GM18499 (cell line): ENCODE measurements around the gene BAHCC1.

ENCODE experiments used
- ATAC-seq: cut with Tn5 transposase; IDR thresholded peaks from one replicate; pipeline ENCODE4 v1.9.1; 2021; ENCODE audit warnings: moderate number of reproducible peaks; ENCODE audit not compliant: insufficient read depth, unreplicated experiment

Gene BAHCC1

DNA sequence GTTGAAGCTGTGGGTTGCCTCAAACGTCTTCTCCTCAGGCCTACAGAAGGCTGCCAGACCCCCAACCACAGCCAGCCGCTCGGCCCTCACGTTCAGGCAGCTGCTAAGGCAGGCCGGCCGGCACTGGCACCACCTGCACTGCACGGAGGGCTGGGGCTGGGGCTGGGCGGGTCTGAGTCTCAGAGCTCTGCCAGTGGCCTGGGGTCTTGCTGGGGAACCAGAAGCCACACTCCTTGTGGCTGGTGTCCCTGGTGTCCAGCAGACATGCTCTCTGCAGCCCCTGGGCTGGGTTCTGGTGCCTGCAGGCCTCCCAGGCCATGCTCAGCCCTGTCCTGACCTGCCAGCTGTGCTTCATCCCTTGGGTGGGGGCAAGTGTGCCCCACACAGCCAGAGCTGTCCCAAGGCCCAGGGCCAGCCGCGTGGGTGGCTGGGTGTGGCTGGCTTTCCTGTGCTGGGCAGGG is 42.0 kb downstream of the BAHCC1 start:
- no peak for ATAC-seq

GRCh38 chr17:81438007-81438659 is 42.9 kb downstream of the BAHCC1 start:
- ATAC-seq, result no peak

- no peak for ATAC-seq
Measured at GRCh38 chr17:81438688-81439087, 43.4 kb downstream of the BAHCC1 start.

DNA sequence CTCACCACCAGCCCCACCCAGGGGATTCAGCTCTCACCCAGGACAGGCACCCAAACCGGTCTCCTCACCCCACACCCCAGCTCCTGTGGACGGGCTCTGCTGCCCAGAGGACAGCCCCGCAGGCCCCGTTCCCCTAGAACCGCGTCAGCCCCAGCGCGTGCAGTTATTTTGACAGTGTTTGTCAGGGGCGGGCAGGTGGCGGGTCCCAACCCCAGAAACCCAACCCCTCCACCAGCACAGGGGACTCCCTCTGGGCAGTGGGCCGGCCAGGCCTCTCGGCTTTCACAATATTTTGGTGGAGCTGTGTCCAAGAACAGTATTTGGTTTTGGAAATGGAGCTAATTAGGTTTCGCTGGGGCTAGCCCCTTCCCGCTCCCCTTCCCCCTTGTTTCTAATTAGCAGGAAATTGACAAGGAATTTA is 44.8 kb downstream of the BAHCC1 start:
- ATAC-seq, result no peak

- no peak for ATAC-seq
Measured at GRCh38 chr17:81440511-81441244, 45.4 kb downstream of the BAHCC1 start.

DNA sequence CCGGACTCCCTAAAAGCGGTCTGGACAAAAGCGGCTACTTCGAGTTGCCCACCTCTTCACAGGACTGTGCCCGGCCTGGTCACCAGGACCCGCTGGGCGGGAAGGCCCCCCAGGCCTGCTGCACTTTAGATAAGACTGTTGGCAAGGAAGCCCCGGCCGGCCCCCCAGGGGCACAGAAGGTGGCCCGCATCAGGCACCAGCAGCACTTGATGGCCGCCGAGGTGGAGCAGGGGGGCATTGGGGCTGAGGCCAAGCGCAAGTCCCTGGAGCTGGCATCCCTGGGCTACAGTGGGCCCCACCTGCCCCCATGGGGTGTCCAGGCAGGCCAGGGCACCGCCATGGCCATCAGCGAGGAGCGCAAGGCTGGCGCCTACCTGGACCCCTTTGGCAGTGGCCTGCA is 47.5 kb downstream of the BAHCC1 start:
- ATAC-seq, result no peak

DNA sequence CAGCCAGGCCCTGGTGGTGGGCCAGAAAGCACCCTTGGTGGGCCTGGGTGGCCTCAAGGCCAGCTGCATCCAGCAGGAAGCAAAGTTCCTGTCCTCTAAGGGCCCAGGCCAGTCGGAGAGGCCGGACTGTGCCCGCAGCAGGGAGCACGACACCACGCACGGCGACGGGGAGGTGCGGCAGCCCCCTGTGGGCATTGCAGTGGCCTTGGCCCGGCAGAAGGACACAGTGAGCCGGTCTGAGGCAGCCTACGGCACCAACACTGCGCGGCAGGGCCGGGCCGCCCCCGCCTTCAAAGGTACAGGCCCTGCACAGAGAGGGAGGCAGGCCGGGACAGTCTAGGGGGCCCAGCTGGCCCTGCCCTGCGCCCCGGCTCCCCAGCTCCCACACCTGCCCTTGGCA is 48.0 kb downstream of the BAHCC1 start:
- ATAC-seq, result no peak

DNA sequence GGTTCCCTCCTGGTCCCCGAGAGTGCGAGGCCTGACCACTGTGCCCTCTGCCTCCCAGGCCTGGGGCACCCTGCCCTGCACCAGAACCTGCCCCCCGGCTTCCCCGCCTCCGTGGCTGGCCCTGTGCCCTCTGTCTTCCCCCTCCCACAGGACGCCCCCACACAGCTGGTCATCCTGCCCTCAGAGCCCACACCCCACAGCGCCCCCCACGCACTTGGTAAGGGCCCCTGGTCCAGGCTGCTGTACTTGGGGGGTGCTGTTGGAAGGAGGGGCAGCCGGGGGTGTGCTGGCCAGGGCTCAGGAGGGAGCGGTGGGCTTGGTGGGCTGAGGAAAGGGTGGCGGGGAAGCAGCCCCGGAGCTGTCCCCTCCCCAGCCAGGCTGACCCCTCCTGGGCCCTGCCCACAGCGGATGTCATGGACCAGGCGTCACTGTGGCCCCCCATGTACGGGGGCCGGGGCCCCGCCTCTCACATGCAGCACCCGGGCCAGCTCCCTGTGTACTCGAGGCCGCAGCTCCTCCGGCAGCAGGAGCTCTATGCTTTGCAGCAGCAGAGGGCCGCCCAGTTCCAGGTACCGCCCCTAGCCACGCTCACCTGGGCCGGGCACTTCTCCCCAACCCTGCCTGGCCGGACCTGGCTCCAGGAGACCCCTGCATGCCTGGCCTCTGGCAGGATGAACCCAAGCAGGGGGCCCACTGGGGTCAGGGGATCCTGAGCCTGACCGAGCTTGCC is 49.5 kb downstream of the BAHCC1 start:
- ATAC-seq, result no peak

DNA sequence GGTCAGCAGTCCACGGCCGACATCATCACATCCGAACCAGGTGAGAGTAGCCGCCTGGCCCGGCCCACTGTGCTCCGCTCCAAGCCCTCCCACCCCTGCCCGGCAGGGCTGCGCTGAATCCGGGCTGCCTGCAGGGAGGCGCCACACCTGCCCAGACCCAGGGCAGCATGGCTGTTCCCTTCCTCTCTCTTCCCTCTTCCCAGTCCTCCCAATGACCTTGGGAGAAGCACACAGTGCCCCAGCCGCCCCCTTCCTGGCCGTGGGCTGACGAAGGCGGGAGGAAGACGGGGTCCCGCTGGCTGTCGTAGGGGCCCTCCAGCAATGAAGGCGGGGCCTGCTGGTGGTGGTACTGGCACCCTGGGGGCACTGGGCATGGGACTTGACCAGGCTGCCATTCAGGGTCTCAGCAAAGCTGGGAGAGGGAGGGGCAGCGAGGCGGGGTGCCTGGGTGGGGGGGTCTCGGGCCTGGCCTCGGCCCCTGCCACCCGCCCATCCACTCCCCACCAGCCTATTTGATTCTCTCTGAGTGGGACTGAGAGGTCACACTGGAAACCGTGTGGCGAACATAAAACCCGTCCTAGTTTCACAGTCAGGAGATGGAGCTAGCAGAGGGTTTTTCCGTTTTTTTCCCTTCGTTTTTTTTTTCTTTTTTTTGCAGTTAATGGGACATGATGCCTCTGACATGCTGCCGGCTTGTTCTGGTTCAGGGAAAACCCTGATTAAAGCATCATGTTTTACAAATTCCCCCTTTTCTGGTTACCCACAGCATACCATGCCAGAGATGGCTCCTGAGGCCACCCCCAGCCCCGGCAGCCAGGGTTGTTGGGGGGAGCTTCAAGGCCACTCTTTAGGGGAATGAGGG is 50.6 kb downstream of the BAHCC1 start:
- ATAC-seq, result no peak

DNA sequence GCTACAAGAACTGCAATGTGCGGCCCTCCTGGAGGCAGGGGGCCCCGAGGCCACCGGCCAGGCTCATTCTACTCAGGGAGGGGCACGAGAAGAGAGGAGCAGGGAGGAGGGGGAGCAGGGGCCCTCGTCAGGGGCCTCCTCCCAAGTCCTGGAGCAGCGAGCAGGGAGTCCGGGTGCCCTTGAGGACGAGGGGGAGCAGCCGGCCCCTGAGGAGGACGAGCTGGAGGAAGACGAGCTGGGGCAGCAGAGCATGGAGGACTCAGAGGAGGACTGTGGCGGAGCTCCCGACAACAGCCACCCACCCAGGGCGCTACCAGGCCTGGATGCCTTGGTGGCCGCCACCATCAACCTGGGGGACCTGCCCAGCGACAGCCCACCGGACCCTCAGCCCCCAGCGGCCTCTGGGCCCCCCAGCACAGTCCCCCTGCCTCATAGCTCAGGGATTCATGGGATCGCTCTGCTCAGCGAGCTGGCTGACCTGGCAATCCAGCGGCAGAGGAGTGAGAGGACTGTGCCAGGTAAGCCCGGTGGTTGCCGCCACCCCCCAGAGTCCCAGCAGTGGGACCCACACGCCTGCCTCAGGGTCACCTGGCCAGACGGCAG is 52.2 kb downstream of the BAHCC1 start:
- ATAC-seq, result no peak

DNA sequence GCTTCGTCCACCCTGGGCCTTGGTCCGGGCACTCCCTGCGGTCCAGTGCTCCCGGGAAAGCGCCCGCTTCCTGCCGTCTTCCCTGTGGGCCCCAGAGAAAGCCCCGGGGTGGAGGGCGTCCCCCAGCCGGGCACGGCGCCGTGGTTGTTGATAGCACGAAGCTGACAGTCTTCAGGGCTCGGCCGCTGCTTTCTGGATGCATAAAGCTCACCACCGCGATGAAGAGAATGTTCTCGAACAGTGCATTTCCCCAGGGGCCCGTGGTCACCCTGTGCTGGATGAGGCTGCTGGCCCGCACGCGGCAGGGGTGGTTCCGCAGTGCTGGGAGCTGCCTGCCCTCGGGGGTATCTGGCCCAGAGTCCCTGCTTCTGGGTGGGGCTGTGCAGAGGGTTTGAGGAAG is 53.2 kb downstream of the BAHCC1 start:
- no peak for ATAC-seq

- ATAC-seq, result no peak
Measured at GRCh38 chr17:81448950-81449349, 53.7 kb downstream of the BAHCC1 start.

GRCh38 chr17:81449351-81449750 is 54.1 kb downstream of the BAHCC1 start:
- no peak for ATAC-seq

- ATAC-seq, result no peak
Measured at GRCh38 chr17:81451823-81452222, 56.6 kb downstream of the BAHCC1 start.

DNA sequence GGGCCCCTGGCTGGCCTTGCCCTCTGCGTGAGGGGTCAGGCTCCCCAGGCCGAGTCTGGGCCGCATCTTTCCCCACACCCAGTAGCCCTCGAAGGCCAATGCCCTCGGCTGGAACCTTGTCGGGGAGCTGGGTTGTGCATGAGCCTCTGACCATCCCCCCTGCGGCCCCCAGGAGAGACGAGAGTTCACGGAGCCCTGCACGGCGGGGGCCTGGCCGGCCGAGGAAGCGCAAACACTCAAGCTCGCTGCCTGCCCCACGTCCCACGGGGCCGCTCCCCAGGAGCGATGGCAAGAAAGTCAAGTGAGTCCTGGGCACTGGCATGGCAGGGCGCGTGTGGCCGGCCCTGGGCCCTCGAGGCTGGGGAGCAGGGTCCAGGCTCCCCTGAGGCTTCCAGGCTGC is 57.3 kb downstream of the BAHCC1 start:
- no peak for ATAC-seq

DNA sequence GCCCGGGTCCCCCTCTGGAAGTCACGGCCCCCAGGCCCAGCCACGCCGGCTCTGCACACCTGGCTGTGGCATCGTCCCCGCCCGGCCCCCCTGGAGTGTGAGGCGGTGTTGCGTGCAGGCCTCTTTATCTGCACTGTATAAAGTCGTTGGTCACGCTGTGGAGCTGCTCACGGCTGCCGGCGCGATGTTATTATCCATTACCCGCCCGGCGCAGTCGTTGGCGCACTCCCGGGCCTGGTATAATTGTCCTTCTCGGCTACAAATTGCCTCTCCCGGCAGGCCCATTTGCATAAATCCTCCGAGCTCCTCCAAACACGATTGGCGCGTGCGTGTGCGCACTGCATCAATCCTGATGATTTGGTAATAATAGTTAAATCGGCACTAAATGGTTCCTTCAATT is 57.8 kb downstream of the BAHCC1 start:
- ATAC-seq, result no peak

GRCh38 chr17:81453712-81454111 is 58.5 kb downstream of the BAHCC1 start:
- ATAC-seq, result no peak

GRCh38 chr17:81454473-81454872 is 59.2 kb downstream of the BAHCC1 start:
- no peak for ATAC-seq

GRCh38 chr17:81455387-81455786 is 60.1 kb downstream of the BAHCC1 start:
- no peak for ATAC-seq

DNA sequence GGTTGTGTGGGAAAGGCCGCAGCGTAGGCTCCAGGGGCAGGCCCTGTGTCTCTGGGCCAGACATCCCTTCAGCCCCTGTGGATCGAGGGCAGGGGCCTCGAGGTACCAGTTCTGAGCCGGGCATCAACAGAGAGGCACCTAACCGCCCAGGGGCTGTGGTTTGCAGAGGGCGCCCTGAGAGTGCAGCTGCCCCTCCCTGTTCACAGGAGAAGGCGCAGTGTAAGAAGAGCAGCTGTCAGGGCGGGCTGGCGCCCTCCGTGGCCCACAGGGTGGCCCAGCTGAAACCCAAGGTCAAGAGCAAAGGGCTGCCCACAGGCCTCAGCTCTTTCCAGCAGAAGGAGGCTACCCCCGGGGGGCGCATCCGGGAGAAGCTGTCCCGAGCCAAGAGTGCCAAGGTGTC is 60.8 kb downstream of the BAHCC1 start:
- no peak for ATAC-seq
